ENCODE results near the gene EVA1A. TPM values are rescaled to one million over a fixed set of nuclear protein-coding genes. Genes with fewer than 3 reads are reported as not detected.

Gene EVA1A
- total and polyA plus RNA-seq, 7 donors, result 0.51 to 2.5 (median 0.83) TPM

DNA sequence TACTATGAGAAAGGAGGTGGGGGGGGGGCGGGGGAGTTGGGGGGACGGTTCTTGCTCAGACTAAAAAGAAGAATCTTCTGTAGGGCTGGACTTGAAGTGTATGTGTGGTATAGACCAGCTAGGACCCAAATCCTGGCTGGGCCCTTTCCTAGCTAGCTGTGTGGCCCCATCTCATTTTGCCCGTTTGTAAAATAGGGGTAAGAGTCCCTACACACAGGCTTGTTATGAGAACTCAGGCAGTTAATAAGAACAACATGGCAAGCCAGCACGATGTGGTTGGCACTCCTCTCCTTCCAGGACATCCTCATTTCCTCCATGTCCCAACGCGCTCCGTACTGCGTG lies 1.1 kb downstream of the EVA1A start:
- H3K4me3 ChIP-seq, result peak overlapping the region; percentile 70
- H3K27ac ChIP-seq, result no peak overlapping the region
- no peaks in the 10 kb centered on the region for H3K9me3 ChIP-seq
- DNase-seq, result no peak
- TF ChIP-seq, protein P1, sequence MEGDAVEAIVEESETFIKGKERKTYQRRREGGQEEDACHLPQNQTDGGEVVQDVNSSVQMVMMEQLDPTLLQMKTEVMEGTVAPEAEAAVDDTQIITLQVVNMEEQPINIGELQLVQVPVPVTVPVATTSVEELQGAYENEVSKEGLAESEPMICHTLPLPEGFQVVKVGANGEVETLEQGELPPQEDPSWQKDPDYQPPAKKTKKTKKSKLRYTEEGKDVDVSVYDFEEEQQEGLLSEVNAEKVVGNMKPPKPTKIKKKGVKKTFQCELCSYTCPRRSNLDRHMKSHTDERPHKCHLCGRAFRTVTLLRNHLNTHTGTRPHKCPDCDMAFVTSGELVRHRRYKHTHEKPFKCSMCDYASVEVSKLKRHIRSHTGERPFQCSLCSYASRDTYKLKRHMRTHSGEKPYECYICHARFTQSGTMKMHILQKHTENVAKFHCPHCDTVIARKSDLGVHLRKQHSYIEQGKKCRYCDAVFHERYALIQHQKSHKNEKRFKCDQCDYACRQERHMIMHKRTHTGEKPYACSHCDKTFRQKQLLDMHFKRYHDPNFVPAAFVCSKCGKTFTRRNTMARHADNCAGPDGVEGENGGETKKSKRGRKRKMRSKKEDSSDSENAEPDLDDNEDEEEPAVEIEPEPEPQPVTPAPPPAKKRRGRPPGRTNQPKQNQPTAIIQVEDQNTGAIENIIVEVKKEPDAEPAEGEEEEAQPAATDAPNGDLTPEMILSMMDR (IDR thresholded peaks at IDR 0.05), result no peak
- H3K36me3 ChIP-seq (ENCODE audit: insufficient read depth in 1 of 2, low read depth in 1 of 2), result no peaks in the 10 kb centered on the region
- peaks cover 5% of the 10 kb centered on the region for H3K4me1 ChIP-seq
- intact Hi-C loops (cut with DNase I), result no loop called here
- peaks cover 0 to 46% (median 0%) of the 10 kb centered on the region in 3 donors for H3K27me3 ChIP-seq (ENCODE audit: insufficient read depth in 3 of 3, low read length in 2 of 3)
- 20 to 22% (median 21%) methylated on average over 8 of the region's 8 CpGs for WGBS, 3 donors
- no peak for ATAC-seq

DNA sequence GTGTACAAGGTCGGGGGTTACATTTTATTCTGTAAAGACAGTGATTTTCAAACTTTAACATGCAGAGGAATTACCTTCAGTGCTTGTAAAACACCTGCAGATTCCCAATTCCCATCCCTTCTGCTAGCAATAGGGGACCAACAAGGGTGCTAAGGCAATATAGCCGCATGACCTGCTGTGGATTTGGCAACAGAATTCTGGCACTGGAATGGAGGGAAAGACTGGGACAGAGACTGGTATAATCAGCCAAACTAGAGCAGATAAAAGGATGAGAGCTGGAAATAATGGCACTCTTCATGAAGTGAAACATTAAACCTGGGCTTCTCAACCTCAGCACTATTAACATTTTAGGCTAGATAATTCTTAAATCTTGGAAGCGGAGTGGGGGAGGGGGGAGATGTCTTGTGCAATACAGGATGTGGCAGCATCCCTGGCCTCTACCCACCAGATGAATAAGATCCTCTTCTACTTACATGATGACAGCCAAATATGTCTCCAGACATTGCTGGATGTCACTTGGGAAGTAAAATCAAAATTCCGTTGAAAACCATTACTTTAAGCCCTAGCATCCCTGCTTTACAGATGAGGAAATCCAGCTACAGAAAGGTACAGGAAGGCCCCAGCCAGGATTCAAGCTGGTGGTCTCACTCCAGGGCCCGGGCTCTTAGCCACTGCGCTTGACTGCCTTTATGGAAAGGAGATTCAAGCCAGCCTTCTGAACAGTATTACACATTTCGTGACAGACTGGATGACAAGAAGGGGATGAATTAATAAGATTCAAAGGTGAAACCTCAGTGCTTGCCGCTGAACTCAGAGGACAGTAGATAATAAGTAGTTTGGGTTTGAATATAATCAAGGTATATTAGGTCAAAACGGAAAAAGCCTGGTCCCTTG lies 1.7 kb downstream of the EVA1A start:
- Histone ChIP-seq H3K27ac (no peak overlapping the region), H3K27me3 (ENCODE audit: insufficient read depth in 3 of 3, low read length in 2 of 3) (peaks cover 0 to 46% (median 0%) of the 10 kb centered on the region in 3 donors), H3K4me3 (peak overlapping the region; percentile 70), H3K36me3 (ENCODE audit: insufficient read depth in 1 of 2, low read depth in 1 of 2) (no peaks in the 10 kb centered on the region), H3K9me3 (no peaks in the 10 kb centered on the region), H3K4me1 (peaks cover 5% of the 10 kb centered on the region)
- 75 to 81% (median 80%) methylated on average over 9 of the region's 9 CpGs for WGBS, 3 donors
- intact Hi-C loops (cut with DNase I), result no loop called here
- TF ChIP-seq, protein P1 (IDR thresholded peaks at IDR 0.05), result no peak
- DNase-seq (no peak), ATAC-seq (no peak)

DNA sequence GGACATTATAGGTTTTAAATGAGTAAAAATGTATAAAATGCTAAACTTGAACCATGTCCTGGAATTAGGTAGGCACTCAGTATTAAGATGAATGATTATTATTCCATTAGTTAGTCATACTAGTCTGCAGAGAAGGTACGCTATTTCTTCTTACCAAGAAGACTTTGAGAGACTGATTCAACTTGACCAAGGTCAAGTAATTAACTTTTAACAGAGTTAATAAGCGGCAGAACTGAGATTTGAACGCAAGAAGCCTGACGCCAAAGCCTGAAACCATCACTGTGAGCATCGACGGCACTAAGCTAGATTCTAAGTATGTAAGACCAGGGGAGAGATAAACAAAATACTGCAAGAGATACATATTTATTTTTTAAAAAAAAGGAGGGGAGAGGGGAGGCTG lies 2.6 kb downstream of the EVA1A start:
- WGBS, 3 donors, result 96 to 97% (median 96%) methylated on average over 6 of the region's 6 CpGs
- no peak overlapping the region for H3K27ac ChIP-seq
- TF ChIP-seq, protein P1 (IDR thresholded peaks at IDR 0.05), result no peak
- H3K36me3 ChIP-seq (ENCODE audit: insufficient read depth in 1 of 2, low read depth in 1 of 2), result no peaks in the 10 kb centered on the region
- ATAC-seq (no peak), DNase-seq (no peak)
- H3K9me3 ChIP-seq, result no peaks in the 10 kb centered on the region
- H3K27me3 ChIP-seq (ENCODE audit: insufficient read depth in 3 of 3, low read length in 2 of 3), result peaks cover 0 to 46% (median 2%) of the 10 kb centered on the region in 3 donors
- H3K4me3 ChIP-seq, result no peak overlapping the region
- H3K4me1 ChIP-seq, result peaks cover 5% of the 10 kb centered on the region
- intact Hi-C loops (cut with DNase I), result no loop called here

DNA sequence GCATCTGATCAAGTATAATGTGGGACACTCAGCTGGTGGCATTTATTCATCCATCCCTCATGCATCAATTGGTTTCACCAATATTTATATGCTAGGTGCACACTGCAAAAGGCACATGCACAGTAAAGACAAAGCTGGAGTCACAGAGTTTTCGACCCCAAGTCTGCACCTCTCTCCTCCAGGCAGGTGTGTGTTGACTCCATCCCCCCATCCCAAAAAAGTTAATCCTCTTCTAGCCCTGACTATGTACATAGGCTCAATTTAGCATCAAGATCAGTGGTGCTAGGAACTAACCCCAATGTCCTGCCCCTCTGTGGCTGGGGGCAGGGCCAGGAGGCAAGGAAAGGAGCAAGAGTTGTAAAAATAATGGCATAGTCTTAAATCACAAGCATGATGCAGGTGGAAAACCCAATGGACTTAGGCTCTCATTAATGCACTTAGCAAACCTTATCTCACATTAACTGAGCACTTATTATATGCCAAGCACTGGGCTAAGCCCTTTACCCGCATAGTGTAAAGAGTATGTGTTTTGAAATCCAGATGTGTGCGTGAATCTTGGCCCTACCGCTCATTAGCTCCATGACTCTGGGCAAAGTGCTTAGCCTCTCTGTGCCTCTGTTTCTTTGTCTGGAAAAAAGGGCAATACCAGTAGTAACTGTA lies 3.1 kb downstream of the EVA1A start:
- Histone ChIP-seq H3K4me3 (no peak overlapping the region), H3K9me3 (no peaks in the 10 kb centered on the region), H3K27me3 (ENCODE audit: insufficient read depth in 3 of 3, low read length in 2 of 3) (peaks cover 0 to 44% (median 2%) of the 10 kb centered on the region in 3 donors), H3K27ac (no peak overlapping the region), H3K36me3 (ENCODE audit: insufficient read depth in 1 of 2, low read depth in 1 of 2) (no peaks in the 10 kb centered on the region), H3K4me1 (peaks cover 5% of the 10 kb centered on the region)
- DNase-seq (no peak), ATAC-seq (no peak)
- 93 to 97% (median 95%) methylated on average over 4 of the region's 4 CpGs for WGBS, 3 donors
- intact Hi-C loops (cut with DNase I), result no loop called here
- TF ChIP-seq, protein P1 (IDR thresholded peaks at IDR 0.05), result no peak

Measured in psoas muscle (tissue), 8 donors.